Stimulated activated CD8-positive, alpha-beta memory T cell treated with anti-CD3 and anti-CD28 coated beads, Interleukin-15, amount 100 ng/mL, for 4 hours (primary cell): ENCODE results near the gene UNC93B1.
A peak's percentile ranks its signal among the peaks of the same experiment; 100 is the strongest.
"Not testable (repeated sequence)": the region's sequence is repeated elsewhere in the genome, so short reads cannot be mapped to it uniquely, and the experiment has no call there.

Source experiments
- DNase-seq, 2 donors: peaks; one replicate each; pipeline ENCODE4 v3.0.0-alpha.2; 2020; ENCODE audit warnings: low read depth in 2 of 2

The UNC93B1 gene

GRCh38 chr11:67991347-67992121 is 12.4 kb downstream of the UNC93B1 start:
- DNase-seq, result not testable (repeated sequence)

DNA sequence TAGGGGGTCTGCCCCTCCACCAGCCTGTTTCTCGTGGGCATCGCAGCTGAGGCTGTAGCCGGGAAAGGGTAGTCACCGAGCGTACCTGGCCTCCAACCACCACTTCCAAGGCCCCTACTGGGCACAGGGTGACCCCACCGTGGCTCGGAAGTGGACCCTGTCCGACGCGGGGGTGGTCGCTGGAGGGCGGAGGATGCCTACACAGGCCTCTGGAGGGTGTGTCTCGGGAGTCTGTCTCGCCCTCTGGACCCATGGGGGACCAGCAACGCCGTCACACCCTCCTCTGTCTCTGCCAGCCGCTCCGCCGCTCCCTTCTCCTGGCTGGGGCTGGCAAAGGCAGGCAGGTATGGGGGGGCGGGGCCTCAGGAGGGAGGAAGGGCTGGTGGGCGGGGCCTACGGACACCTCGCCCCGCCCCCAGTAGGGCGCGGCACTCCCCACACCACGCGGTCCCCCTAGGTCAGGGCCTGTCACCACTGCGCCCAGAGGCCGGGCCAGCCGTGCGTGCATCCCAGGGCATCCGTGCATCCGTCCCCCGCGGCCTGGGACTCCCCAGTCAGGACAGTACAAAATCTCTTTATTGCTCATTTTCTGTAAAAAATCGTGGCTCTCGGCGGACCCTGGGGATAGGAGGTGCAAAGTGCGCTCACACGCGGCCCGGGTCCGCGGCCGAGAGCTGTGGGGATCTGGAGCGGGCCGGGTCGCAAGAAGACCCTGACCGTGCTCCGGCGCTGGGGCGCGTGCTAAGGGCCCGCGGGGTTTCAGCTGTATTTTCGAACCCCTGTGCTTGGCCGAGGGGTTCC is 13.2 kb downstream of the UNC93B1 start:
- not testable (repeated sequence) for DNase-seq

DNA sequence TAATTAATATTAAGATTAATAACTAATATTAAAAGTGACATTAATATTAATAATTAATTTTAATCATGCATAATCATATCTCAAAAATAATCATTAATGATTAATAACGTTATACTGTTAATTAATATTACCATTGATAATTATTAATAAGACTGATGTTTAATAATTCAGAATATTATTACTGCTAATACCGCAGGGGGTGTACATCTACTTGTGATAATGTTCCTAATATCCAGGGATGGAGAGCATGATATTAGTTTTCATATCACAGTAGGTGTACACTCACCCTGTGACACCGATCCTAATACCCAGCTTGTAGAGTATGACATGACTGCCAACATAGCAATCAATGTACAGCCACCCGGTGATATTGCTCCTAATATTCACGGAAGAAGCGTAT is 18.6 kb downstream of the UNC93B1 start:
- DNase-seq, result not testable (repeated sequence)

- DNase-seq, result no peak
These were observed 19.9 kb downstream of the UNC93B1 start for GRCh38 chr11:67983951-67984350.

DNA sequence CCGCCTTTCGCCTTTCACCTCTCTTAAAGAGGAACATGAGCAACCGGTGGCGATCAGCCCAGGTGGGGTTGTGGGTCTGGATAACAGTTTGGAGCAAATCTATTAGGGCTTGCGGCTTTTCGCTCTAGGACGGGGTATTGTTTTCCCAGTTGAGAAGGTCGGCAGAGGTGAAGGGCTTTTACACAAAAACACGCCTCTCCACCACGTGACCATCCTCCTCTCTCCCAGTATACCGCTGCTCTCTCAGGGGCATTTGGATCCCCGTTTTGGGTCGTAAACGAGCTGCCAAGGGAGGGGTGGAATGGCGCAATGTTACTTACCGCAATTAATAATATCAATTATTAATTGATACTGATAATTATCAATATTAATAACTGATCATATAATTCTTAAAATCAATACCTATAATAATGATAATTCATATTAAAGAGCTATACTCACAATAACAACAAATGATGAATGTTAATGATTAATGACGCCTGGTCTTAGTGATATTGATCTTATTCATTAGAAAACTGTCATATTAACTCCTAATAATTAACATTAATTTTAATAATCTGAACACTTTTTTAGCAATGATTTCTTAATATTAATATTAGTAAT is 21.5 kb downstream of the UNC93B1 start:
- not testable (repeated sequence) for DNase-seq

GRCh38 chr11:67981226-67981625 is 22.7 kb downstream of the UNC93B1 start:
- DNase-seq, result not testable (repeated sequence)

DNA sequence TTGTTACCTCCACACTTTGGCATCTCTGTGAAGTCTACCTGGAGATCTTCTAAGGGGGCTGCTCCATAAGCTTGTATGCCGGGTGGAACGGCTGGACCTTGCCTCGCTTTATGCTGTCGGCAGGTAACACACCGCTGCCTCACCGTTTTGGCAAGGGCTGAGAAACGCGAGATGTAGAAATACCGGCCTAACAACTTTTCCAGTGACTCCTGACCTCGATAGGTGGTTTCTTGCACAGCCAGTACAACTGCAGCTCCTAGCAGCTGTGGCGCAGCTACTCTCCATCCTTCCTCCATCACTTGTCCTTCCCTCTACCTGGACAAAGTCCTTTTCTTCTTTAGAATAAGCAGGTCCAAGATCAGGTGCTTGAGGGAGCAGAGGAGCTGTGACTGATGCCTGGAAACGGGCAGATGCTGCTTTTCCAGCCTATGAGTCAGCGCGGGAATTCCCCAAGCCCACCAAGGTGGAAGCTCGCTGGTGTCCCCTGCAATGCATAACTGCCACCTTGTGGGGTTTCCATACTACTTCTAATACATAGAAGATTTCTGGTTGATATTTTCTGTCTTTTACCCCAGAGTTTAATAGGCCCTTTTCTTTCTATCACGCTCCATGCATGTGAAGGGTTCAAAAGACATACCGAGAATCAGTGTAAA is 25.0 kb downstream of the UNC93B1 start:
- DNase-seq, result not testable (repeated sequence)

- not testable (repeated sequence) for DNase-seq
These were observed 29.2 kb downstream of the UNC93B1 start for GRCh38 chr11:67974746-67975145.

GRCh38 chr11:67965830-67966348 is 38.0 kb downstream of the UNC93B1 start:
- DNase-seq, result not testable (repeated sequence)

- not testable (repeated sequence) for DNase-seq
These were observed 39.2 kb downstream of the UNC93B1 start for GRCh38 chr11:67964746-67965145.

DNA sequence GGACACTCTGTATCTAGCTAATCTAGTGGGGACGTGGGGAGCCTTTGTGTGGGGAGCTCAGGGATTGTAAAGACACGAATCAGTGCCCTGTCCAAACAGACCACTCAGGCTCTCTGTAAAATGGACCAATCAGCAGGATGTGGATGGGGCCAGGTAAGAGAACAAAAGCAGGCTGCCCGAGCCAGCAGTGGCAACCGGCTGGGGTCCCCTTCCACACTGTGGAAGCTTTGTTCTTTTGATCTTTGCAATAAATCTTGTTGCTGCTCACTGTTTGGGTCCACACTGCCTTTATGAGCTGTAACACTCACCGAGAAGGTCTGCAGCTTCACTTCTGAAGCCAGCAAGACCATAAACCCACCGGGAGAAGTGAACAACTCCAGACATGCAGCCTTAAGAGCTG is 40.0 kb downstream of the UNC93B1 start:
- not testable (repeated sequence) for DNase-seq

DNA sequence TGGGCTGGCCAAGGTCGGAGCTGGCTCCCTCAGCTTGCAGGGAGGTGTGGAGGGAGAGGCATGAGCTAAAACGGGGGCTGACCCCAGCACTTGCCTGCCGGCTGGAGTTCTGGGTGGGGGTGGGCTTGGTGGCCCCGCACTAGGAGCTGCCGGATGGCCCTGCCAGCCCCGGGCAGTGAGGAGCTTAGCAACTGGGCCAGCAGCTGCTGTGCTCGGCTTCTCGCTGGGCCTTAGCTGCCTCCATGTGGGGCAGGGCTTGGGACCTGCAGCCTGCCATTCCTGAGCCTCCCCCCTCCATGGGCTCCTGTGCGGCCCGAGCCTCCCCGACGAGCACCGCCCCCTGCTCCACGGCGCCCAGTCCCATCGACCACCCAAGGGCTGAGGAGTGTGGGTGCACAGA is 40.7 kb downstream of the UNC93B1 start:
- DNase-seq, result not testable (repeated sequence)

DNA sequence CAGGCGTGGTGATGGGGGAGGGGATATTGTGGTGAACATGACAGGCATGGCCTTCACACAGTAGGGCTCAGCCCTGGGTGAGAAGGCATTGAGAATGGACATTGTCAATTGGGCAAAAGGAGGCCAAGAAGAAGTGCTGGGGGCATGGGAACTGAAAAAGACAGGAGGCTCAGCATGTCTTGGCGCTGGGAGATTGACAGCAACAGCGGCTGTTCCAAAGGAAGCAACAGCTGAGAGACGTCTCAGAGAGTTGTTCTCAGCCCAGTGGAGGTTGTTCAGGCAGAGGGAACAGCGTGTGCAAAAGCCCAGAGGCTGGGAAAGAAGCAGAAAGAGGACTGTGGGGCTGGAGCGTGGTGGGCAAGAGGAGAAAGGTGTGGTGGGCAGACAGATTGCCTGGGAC is 47.7 kb downstream of the UNC93B1 start:
- not testable (repeated sequence) for DNase-seq

DNA sequence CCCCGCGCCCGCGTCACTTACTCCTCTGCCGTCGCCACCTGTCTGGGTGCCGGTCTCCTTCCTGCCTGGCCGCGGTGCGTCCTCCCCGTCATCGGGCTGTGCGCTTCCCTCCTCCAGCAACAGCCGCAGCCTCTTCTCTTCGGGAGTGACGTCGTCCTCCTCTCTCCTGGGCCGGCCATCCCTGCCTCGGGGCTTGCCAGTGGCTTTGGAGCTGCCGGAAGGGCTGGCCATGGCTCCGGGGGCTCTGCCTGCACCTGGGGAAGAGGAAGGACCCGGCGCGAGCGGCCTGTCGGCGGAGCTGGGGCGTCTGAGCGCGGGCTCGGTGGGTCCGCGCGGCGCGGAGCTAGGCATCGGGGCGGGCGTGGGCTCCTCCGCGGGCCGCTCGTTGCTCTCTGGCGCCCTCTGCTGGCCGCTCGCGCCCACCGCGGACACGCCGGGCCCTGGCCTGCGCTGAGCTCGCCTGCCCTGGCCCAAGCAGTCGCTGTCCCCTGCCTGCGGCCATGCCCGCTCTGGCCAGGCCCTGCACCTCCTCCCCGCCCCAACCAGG is 48.4 kb downstream of the UNC93B1 start:
- DNase-seq, result peak; percentile 43 to 55

DNA sequence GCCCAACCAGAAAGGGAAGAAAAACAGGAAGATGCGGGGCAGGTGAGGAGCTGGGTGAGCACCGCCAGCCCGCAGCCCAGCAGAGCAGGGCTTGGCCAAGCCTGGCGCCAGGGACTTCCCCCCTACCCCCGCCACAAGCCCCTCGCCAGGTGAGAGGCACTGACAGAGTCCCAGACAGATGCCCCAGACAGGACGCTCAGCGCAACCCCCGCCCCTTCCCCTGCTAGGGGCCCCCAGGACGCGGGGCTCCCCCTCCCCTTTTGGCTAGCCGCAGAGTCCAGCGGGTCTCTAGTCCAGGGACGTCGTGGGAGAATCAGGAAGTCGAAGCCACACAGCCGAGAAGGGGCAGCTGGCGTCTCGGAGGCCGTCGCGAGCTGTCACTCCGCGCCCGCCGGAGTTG is 48.9 kb downstream of the UNC93B1 start:
- not testable (repeated sequence) for DNase-seq

GRCh38 chr11:67954251-67954650 is 49.6 kb downstream of the UNC93B1 start:
- not testable (repeated sequence) for DNase-seq

DNA sequence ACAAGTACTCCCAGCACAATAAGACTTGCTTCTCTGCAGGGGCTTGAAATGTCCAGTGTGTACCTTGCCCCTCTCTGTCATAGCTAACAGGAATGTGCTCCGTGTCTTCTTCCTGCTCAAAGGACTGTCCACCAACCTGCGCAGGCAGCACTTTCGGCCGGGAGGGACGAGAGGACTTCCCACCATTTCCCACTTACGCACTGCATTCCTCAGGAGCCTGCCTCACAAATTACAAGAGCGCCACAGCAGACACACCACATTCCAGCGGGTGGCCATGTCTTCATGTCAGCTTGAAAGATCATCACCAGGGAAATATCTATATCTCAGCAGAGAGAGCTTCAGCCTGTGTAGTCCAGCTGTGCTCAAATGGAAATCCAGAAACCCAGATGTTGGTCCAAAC is 53.2 kb downstream of the UNC93B1 start:
- DNase-seq, result not testable (repeated sequence)

DNA sequence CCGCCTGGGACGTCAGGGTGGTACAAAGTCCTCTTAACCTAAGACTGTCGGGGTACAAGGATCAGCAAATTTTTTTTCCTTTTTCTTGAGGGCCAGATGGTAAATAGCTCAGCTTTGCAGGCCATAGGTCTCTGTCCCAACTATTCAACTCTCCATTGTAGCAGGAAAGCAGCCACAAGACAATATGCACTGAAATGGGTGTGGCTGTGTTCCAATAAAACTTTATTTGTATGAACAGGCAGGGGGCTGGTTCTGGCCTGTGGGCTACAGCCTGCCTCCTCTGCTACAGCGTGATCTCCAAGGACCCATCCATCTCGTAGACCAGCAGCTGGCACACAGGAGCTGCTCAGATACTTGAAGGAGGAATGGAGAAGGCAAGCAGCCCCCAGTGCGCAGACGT is 56.1 kb downstream of the UNC93B1 start:
- DNase-seq, result not testable (repeated sequence)

GRCh38 chr11:67946403-67946802 is 57.5 kb downstream of the UNC93B1 start:
- DNase-seq, result not testable (repeated sequence)

- DNase-seq, result not testable (repeated sequence)
These were observed 60.5 kb downstream of the UNC93B1 start for GRCh38 chr11:67943406-67943805.
